LoVo (cell line): ENCODE measurements around the gene SDK1.
"Not testable (repeated sequence)": the region's sequence is repeated elsewhere in the genome, so short reads cannot be mapped to it uniquely, and the experiment has no call there.

Experiments used
- DNase-seq: peaks from one replicate; pipeline ENCODE4 v3.0.0-alpha.2; 2016; ENCODE audit warnings: low spot score

Gene SDK1

DNA sequence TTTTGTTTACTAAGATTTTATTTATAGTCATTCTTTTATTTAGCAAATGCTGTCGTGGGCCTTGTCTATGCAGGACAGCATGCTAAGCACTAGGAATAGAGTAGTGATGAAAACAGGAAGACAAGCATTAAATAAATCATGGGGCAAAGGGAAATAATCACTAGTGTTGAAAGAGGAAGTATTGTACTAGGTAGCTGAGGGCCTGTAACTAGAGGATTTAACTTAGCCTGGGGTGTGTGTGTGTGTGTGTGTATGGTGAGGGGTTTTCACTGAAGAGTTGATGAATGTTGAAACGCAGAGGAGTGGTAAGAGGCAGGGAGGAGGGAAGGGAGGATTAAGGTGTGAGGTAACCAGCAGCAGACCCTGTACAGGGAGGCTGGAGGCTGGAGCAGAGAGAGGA, 446.4 kb downstream of the SDK1 start:
- DNase-seq = no peak

DNA sequence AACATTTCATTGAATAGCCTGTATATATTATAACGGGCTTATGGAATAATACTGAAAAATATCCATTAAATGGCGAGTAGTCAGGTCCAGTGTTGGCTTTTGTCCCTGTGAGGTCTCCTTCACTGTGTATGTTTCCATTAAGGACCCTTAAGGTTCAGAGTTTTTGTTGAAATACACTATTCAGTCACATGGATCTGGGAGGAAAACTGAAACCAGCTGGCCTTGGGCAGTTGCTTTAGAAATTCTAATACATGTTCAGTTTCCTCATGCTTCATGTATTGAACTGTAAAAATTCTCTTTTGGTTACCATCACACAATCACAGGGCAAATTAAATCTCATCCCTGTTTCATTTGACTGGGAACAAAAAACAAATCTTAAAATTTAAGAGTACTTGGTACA, 447.3 kb downstream of the SDK1 start:
- no peak for DNase-seq

DNA sequence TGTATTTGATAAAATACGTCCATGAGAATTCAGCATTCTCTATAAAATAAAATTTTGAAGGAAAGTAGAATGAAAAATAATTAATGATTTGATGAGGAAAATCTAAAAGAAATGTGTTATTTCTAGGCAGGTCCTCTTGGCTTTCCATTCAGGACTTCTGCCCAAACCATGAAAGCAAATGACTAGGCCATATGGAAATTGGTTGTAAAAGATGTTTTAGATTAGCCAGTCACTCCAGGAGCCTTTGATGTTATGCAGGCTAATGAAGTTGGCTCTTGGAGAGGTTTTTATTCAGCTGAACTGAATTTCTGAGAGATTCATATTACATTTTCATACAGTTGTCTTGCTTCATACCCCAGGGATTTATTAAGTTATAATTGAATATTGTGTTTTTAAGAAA, 452.8 kb downstream of the SDK1 start:
- no peak for DNase-seq

DNA sequence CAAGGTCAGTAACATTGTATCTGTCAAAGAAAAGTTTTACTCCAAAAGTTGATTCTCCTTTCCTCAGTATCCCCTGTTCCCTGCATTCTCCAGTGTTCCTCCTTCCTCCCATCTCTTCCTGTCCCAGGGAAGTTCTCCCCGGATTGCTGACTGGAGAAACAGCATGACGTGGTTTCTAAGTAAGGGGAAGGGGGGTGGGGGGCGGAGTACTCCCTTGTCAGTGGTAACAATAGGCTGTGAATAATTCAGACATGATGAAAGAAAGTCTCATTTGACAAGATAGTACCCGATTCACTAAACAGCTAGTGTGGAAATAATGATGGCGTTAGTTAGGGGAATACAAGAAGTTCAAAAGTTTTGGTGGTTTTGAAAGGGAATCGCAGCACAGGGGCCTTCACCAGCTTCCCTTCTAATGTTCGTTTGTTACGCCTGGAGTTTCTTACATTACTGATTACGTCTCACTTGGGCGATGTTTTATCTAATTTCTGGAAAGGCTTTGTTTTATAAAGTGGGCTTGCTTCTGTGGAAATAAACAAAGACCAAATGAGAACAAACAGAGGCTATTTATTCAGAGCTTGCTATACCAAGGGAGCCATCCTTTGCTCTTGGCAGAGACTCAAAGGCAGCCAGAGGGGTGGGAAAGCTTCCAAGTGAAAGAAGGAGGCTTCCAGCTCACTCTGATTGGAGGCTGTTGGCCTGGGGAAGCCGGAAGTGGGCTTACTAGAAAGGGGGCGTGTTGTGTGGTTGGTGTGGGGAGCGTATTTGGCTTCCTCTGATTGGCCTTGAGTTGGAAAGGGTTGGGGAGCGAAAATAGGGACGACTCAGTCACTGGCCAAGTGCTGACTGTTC, 453.7 kb downstream of the SDK1 start:
- DNase-seq = no peak

DNA sequence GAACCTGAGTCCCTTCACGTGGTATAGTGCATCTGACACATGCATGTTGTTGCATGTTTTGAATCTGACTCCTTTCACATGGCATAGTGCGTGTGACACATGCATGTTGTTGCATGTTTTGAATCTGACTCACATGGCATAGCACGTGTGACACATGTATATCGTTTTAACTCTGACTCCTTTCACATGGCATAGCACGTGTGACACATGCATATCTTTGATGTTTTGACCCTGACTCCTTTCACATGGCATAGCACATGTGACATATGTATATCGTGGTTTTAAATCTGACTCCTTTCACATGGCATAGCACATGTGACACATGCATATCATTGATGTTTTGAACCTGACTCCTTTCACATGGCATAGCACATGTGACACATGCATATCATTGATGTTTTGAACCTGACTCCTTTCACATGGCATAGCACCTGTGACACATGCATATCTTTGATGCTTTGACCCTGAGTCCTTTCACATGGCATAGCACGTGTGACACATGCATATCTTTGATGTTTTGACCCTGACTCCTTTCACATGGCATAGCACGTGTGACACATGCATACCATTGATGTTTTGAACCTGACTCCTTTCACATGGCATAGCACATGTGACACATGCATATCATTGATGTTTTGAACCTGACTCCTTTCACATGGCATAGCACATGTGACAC, 454.9 kb downstream of the SDK1 start:
- not testable (repeated sequence) for DNase-seq

DNA sequence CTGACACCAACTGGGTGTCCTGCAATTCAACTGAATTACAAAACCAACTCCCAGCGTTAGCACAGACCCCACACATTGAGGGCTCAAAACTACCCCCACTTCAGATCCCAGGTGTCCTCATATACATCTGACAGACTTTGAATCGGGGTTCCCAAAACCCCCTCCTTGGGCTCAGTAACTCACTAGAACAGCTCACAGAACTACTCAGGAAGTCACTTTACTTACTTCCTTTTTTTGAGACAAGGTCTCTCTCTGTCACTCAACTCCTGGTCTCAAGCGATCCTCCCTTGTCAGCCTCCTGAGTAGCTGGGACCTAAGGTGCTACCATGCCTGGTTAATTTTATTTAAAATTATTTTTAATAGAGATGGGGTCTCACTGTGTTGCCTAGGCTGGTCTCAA, 456.0 kb downstream of the SDK1 start:
- DNase-seq = no peak

DNA sequence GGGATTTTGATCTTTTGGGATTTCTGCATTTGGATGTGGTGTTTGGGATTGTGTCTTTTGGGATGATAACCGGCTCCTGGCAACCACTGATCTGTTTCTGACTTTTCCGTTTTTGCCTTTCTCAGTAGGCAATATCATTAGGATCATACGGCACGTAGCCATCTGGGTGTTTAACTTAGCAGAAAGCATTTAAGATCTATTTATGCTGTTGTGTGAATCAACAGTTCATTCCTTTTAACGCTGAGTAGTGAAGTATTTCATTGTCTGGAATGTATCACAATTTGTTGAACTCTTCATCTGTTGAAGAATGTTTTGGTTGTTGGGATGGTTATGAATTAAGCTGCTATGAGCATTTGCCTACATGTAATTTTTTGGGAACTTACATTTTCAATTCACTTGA, 459.6 kb downstream of the SDK1 start:
- no peak for DNase-seq

DNA sequence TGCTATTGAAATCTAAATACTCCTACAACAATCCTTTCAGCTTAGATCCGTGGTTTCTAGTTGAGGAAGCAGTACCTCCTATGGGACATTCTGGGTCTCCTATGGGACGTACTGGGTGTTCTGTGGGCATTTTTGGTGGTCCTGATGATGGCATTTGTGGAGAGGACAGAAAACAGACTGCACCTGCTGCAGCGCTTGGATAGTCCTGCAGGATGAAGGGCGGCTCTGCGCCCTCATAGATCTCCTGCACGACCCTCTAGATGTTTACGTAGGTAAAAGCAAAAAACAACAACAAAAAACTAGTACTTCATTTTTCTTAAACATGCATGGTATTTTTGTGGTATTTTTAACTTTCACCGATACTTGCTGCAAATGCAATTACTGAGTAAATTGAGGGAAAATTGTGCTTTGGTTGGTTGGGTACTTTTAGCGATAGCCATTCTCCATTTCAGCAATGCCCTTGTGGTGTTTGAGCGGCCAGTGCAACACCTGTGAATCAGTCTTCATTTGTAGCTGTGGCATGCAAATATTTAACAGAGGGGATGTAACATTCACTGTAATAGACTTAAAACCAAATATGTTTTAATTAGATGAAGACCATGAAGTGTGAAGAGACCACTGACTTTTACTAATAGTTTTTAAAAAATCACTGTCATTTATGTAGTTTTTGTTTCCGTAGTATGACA, 461.2 kb downstream of the SDK1 start:
- no peak for DNase-seq

DNA sequence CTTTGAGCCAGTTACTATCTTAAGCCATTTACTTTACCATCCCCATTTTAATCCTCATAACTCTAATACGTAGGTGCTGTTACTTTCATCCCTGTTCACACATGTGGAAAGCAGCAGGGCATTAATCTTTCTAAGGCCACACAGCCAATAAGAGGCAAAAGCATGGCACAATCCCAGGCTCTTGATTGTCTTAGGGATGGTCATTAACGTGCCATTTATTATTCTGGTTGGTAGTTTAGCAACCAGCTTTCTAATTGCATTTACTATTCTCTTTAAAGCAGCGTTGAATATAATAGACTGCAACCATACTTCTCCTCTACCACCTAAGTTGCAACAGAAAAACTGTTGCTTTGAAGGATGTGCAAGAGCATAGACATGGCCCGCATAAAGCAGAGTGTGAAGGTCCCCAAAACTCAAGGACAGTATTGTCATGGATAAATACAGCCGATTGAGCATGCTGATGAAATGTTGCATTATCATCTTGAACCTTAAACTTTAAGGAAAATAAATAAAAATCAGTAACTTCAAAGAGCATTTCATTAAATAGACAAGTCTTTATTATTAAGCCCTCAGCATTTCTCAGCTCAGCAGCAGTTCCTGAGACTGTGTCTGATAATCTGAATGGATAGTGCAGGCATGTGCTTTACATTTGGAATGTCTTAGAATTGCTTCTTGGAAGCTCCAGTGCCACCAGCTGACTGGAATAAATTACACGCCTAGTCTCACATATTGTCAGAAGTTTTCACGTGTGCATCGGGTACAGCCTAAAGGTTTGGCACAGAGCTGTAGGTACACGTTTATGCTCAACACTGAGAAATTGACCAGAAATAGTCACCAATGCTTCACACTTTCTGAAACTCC, 467.1 kb downstream of the SDK1 start:
- no peak for DNase-seq

DNA sequence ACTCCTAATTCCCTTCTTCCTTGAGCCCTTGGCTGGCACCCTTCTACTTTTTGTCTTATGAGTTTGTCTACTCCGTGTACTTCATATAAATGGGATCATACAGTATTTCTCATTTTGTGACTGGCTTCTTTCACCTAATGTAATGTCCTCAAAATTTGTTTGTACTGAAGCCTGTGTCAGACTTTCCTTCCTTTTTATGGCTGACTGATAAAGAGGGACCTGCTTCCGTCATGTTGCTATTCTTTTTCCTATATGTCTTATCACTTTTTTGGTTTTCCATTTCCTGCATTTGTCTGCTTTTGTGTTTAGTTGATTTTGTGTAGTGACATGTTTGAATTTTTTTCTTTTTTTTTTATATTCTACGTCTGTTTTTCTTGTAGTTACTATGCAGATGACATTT, 470.9 kb downstream of the SDK1 start:
- DNase-seq = no peak

DNA sequence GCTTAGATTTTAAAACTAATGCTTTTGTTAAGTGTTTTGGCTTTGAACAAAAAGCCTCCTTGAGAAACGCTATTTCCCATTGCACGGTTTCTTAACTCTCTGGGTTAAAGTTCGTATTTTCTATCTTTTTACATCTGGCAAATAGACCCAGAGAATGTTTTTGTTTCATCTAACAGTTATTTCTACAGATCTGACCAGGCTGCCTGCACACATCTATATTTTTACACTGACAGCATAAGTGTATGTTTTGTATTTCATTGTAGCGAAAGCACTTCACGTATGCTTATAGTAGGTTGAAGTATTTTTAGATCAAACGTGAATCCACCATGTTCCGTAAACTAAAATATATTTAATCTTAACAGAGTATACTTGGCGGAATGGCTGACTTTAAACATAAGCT, 477.3 kb downstream of the SDK1 start:
- no peak for DNase-seq

DNA sequence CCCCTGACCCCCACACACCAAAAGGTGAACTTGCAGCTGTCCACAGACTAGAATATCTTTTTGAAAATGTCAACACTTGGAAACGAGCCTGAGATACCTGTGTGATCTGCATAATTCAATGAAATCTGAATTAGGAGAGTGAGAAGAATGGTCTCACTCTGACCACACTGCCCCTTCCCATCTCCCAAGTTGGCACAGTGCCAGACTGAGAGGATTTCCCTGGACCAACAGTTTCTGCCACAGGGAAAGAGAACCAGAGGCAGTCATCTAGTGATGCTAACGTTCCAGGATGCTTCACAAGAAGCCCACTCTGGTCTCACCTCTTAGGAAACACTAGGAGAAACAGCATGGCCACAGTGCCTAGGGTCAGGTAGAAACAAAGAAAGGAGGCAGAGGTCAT, 479.0 kb downstream of the SDK1 start:
- DNase-seq = no peak

DNA sequence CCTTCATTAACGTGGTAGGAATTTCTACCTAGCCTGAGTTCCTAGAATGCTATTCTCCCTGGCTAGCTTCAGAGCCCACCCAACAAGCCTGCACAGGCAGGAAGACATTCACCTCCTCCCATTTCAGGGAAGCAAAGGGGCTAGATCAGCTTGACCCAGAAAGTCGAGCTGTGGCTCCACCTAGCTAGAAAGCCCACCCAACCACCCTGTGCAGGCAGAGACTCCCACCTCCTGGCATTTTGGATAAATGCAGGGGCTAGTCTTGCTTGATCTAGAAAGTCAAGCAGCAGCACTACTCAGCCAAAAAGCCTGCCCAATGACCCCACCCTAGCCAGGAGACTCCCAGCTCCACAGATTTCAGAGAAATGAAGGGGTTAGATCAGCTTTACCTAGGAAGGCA, 479.5 kb downstream of the SDK1 start:
- DNase-seq = no peak

DNA sequence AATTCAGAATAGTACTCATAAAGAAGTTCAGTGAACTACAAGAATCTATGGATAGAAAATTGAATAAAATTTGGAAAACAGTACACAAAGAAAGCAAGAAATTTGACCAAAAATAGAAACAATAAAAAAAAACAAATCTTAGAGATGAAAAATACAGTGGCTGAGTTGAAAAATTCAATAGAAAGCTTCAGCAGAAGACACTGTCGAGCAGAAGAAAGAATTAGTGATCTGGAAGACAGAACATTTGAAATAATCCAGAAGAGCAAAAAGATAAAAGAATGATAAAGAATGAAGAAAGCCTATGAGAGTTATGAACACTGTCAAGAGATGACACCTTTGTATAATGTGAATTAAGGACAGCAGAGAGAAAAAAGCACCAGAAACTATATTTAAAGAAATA, 480.6 kb downstream of the SDK1 start:
- DNase-seq = no peak

DNA sequence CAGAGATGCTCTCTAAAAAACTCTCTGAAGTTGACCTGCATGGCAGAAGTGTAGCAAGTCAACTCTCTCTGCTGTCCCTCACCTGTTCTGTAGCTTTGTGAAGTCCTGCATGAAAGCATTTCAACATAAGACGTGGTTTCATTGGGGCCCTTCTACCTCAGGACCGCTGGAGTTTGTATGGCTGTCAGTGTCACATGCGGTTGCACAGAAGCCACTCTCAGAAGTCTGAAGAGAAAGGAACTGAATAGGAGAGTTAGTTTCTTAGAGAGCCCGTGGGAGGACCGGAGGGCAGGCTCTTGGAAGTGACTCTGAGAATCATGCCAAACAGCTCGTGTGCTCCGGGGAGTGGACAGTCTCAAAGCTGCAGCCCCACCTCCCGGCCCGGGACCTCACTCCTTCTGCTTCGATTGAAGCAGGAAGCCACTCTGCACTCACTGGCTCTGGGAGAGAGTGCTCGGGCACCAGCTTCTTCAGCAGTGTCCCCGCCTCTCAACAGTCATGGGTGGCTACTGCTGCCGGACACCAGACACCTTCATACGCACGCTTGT, 486.7 kb downstream of the SDK1 start:
- no peak for DNase-seq

DNA sequence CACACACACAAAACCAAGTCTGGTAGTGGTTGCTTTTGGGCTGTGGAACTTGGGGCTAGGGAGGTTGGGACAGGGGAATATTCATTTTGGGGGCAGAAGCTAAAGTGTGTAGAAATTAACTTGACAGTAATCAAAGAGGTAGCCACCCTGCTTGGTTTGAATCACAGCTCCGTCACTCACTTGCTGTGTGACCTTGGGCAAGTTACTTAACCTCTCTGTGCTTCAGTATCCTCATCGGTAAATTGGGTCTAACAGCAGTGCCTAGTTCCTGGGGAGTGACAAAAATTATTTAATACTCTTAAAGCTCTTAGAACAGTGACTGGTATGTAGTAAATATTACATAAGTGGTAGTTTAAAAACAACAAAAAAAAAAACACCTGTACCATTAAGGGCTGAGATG, 489.8 kb downstream of the SDK1 start:
- no peak for DNase-seq

DNA sequence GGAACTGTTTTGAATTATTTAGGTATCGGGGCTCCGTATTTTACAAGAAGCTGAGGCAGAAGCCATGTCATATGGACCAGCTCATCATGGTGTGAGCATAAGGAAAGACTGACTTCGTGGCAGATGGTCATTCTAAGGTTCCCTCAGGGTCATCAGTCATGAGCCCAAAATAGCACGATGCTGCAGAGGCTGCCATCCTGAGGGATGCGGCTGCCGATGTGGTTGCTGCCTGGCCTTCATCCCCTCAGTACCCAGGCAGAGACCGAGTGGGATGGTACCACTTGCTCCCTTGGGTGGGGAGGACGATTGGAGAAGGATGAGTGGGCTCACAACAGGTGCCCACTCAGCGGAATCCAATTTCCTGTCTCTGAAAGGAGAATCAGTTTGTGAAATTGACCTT, 490.3 kb downstream of the SDK1 start:
- DNase-seq = no peak

DNA sequence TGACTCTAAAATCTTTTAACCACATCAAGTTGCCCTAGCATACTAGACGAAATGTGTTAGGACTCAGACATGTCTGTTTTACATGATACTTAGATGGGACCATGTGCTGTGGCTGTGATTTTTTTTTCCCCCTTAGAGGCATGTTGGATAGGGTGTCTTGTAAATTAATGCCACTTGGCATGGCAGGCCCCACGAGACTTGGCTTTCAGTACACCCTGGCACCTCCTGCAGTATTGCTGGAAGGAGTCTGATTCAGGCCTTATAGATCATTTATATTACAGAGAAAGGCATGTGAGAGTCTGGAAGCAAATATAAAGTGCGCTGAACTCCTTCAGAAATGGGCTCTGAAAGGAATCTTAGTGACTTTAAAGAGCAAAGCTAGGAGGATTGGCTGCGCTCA, 494.1 kb downstream of the SDK1 start:
- DNase-seq = no peak

DNA sequence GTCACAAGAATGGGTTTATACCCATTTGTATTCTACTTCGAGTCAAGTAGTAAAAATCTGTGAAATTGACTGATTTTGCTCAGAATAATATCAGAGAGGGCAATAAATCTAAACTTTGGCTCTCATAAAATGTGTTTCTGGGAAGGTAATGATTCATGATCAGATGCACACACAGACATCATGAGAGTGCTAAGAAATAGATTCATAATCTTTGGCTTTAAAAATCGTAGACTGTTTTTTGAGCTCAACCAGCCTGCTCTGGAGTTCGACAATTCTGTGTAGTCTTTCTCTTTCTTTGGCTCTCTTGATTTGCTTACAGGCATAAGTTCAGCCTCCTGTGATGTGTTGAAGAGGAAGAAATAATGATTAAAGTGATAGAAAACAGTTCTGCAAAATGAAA, 494.7 kb downstream of the SDK1 start:
- peak; percentile 2 for DNase-seq

DNA sequence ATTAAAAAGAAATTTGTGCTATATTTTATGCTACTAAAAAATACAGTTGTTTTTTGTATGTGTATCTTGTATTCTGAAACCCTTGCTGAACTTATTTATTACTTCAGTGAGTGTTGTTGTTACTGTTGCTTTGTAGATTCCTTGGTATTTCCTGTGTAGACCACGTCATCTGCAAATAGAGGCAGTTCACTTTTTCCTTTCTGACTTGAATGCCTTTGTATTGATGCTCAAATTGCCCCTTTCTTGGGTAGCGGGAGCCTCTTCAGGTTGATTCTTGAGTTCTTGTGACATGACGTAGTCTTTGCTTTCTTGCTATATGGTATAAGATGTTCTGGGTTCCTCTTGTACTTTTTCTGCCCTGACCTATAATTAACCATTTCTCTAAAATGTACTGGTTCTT, 504.1 kb downstream of the SDK1 start:
- DNase-seq = no peak

DNA sequence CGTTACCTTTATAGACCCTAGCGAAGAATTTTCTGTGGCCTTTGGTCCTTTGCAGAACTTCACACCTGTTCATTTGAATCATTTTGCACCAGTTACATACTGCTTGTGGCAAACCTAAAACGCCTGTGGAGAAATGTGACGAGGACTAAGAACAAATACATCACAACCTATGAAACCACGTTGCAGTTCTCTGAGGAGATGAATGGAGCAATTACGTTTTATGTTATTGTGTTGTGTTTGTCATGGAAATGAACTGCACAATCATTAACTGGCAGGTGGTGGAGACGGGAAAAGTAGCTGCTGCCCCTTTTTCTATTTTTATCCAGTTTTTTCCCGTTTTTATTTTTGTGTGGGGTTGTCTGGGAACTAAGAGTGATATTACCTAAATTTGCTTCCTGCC, 505.5 kb downstream of the SDK1 start:
- no peak for DNase-seq

DNA sequence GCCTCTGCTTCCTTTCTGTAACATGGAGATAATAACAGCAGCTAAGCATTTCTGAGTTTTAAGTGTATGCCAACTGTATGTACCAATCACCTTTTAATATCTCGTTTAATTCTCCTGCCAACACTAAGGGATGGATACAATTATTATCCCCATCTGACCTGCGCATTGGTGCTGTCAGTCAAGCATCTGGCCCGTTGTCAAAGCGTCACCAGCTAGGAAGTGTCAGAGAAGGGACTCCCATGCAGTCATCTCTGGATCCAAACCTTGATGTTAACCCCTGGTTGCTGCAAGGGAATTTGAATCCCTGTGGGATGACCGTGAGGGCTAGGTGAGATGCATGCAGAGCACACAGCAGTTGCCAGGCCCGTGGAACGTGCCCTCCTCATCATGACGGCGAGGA, 506.8 kb downstream of the SDK1 start:
- no peak for DNase-seq
